Testis (tissue), 3 donors: ENCODE data around the gene SHROOM3. TPM values are rescaled to one million over a fixed set of nuclear protein-coding genes. Genes with fewer than 3 reads are reported as not detected.

Source experiments
- DNase-seq: peaks from one replicate; pipeline ENCODE4 v3.0.0-alpha.2; 2019
- H3K27ac ChIP-seq, 2 donors: fragments of 200-600 bp; sonication (generic); one replicate each; pipeline ENCODE4 v1.5.1; 2019
- H3K27me3 ChIP-seq: fragments of 200-600 bp; sonication (generic); one replicate; pipeline ENCODE4 v1.5.1; 2019
- H3K36me3 ChIP-seq: fragments of 200-600 bp; sonication (generic); one replicate; pipeline ENCODE4 v1.5.1; 2017; ENCODE audit warnings: low read depth; ENCODE audit errors: missing control alignments
- H3K4me1 ChIP-seq: fragments of 200-600 bp; sonication (generic); one replicate; pipeline ENCODE4 v1.5.1; 2019
- H3K4me3 ChIP-seq, 2 donors: fragments of 200-600 bp; sonication (generic); one replicate each; pipeline ENCODE4 v1.5.1; 2017 to 2019
- H3K9me3 ChIP-seq: fragments of 200-600 bp; sonication (generic); one replicate; pipeline ENCODE4 v1.5.1; 2017
- CTCF ChIP-seq, 3 experiments: fragments of 450-650 bp in 2 of 3; fragments of 200-600 bp in 1 of 3; sonication (generic) in 1 of 3; IDR thresholded peaks; one replicate each; pipeline ENCODE4 v1.5.1; 2016 to 2019; ENCODE audit warnings: antibody characterized with exemption in 3 of 3, mild to moderate bottlenecking in 2 of 3, moderate library complexity in 1 of 3
- POLR2A ChIP-seq: fragments of 450-650 bp; IDR thresholded peaks from one replicate; pipeline ENCODE4 v1.6.1; 2017; ENCODE audit warnings: antibody characterized with exemption, mild to moderate bottlenecking, moderate library complexity
- WGBS, 2 donors: methylation state at CpG; one replicate each; pipeline ENCODE4 v1.1.5; 2018; 5-methylcytosine and 5-hydroxymethylcytosine counted together
- intact Hi-C: fragments of 100-400 bp; cut with DNase I; formaldehyde crosslinking; loops from one replicate; pipeline ENCODE4 v1.15.1; 2023; ENCODE audit warnings: low total_unique reads
- polyA plus RNA-seq: library from polyadenylated mRNA; stranded (reverse); fragments of 350-450 nt; fragmentation: Illumina TruSeq; extraction: RNeasy Lipid Tissue Mini Kit (QIAGEN cat#74804); gene quantifications from one replicate; pipeline ENCODE4 v1.2.3, GENCODE V29; 2014; ENCODE audit warnings: low read depth, low replicate concordance; ENCODE audit not compliant: insufficient read depth
- total RNA-seq, 2 donors: library from RNA; depleted of rRNA; stranded (reverse); fragments of >200 nt; gene quantifications; one replicate each; pipeline ENCODE4 v1.2.3, GENCODE V29; 2016

The SHROOM3 gene
- total and polyA plus RNA-seq, 3 donors from 2014 or later: 3.9 to 7.2 (median 6.4) TPM

GRCh38 chr4:76589402-76589801 lies 154.4 kb downstream of the SHROOM3 start:
- intact Hi-C loops: no loop called here
- TF ChIP-seq POLR2A (no peak), CTCF (IDR thresholded peaks at IDR 0.05) (no peak)
- no peak overlapping the region for H3K27ac ChIP-seq
- no peaks in the 10 kb centered on the region for H3K27me3 ChIP-seq
- no peak overlapping the region for H3K4me3 ChIP-seq
- DNase-seq: no peak
- 40 to 69% methylated on average over 1 of the region's 1 CpG for WGBS, 2 donors
- H3K4me1 ChIP-seq: no peaks in the 10 kb centered on the region
- H3K36me3 ChIP-seq: no peaks in the 10 kb centered on the region
- H3K9me3 ChIP-seq: no peaks in the 10 kb centered on the region

GRCh38 chr4:76589872-76590797 lies 155.1 kb downstream of the SHROOM3 start:
- Histone ChIP-seq H3K9me3 (no peaks in the 10 kb centered on the region), H3K4me1 (no peaks in the 10 kb centered on the region), H3K27ac (no peak overlapping the region), H3K4me3 (no peak overlapping the region), H3K27me3 (no peaks in the 10 kb centered on the region), H3K36me3 (no peaks in the 10 kb centered on the region)
- TF ChIP-seq CTCF (IDR thresholded peaks at IDR 0.05): no peak
- no peak for TF ChIP-seq POLR2A
- DNase-seq: peak; percentile 25
- intact Hi-C loops: no loop called here
- WGBS, 2 donors: 46 to 59% methylated on average over 10 of the region's 10 CpGs

GRCh38 chr4:76590798-76591281 lies 155.8 kb downstream of the SHROOM3 start:
- 62 to 64% methylated on average over 6 of the region's 6 CpGs for WGBS, 2 donors
- TF ChIP-seq POLR2A: no peak
- no peak for TF ChIP-seq CTCF (IDR thresholded peaks at IDR 0.05)
- H3K36me3 ChIP-seq: no peaks in the 10 kb centered on the region
- intact Hi-C loops: no loop called here
- H3K4me1 ChIP-seq: no peaks in the 10 kb centered on the region
- no peak for DNase-seq
- H3K9me3 ChIP-seq: no peaks in the 10 kb centered on the region
- no peaks in the 10 kb centered on the region for H3K27me3 ChIP-seq
- no peak overlapping the region for H3K27ac ChIP-seq
- no peak overlapping the region for H3K4me3 ChIP-seq

- no peak for DNase-seq
- 90 to 93% methylated on average over 3 of the region's 3 CpGs for WGBS, 2 donors
- no peaks in the 10 kb centered on the region for H3K36me3 ChIP-seq
- no peak overlapping the region for H3K27ac ChIP-seq
- intact Hi-C loops: no loop called here
- H3K4me3 ChIP-seq: no peak overlapping the region
- no peaks in the 10 kb centered on the region for H3K4me1 ChIP-seq
- no peak for TF ChIP-seq CTCF (IDR thresholded peaks at IDR 0.05)
- no peak for TF ChIP-seq POLR2A
- H3K27me3 ChIP-seq: no peaks in the 10 kb centered on the region
- no peaks in the 10 kb centered on the region for H3K9me3 ChIP-seq
Measured at GRCh38 chr4:76591992-76592391, 157.0 kb downstream of the SHROOM3 start.
